Neural progenitor cell (in vitro differentiated cells): ENCODE data around the gene UBAP2L. TPM values are rescaled to one million over a fixed set of nuclear protein-coding genes. Genes with fewer than 3 reads are reported as not detected.

ENCODE experiments used
- DNase-seq: peaks from one replicate; pipeline ENCODE4 v3.0.0-alpha.2; 2016; ENCODE audit warnings: low spot score
- H2AFZ ChIP-seq: fragments of 200-600 bp; sonication (generic); replicated peaks from 2 replicates; pipeline ENCODE4 v1.6.1; 2016; ENCODE audit warnings: antibody characterized with exemption
- H3F3A ChIP-seq: fragments of 200-600 bp; sonication (generic); 2 replicates; pipeline ENCODE4 v1.6.1; 2016; ENCODE audit warnings: antibody characterized with exemption, low read depth
- H3K27ac ChIP-seq: fragments of 200-600 bp; sonication (generic); 2 replicates; pipeline ENCODE4 v1.5.1; 2016; ENCODE audit warnings: mild to moderate bottlenecking
- H3K27me3 ChIP-seq: fragments of 200-600 bp; sonication (generic); 2 replicates; pipeline ENCODE4 v1.6.1; 2016; ENCODE audit warnings: mild to moderate bottlenecking, moderate library complexity
- H3K36me3 ChIP-seq: fragments of 200-600 bp; sonication (generic); 2 replicates; pipeline ENCODE4 v1.5.1; 2016
- H3K4me1 ChIP-seq: fragments of 200-600 bp; sonication (generic); 2 replicates; pipeline ENCODE4 v1.6.1; 2016; ENCODE audit warnings: mixed run types
- H3K4me2 ChIP-seq: fragments of 200-600 bp; sonication (generic); 2 replicates; pipeline ENCODE4 v1.6.1; 2016
- H3K4me3 ChIP-seq: fragments of 200-600 bp; sonication (generic); 2 replicates; pipeline ENCODE4 v1.5.1; 2016
- H3K79me2 ChIP-seq: fragments of 200-600 bp; sonication (generic); 2 replicates; pipeline ENCODE4 v1.6.1; 2016; ENCODE audit warnings: low read depth
- H3K9ac ChIP-seq: fragments of 200-600 bp; sonication (generic); 2 replicates; pipeline ENCODE4 v1.6.1; 2016
- H3K9me3 ChIP-seq: fragments of 200-600 bp; sonication (generic); 2 replicates; pipeline ENCODE4 v1.5.1; 2016; ENCODE audit warnings: low read depth
- H4K20me1 ChIP-seq: fragments of 200-600 bp; sonication (generic); 2 replicates; pipeline ENCODE4 v1.6.1; 2016; ENCODE audit warnings: low read depth
- H3K27ac Mint-ChIP-seq: 3 replicates; pipeline ENCODE4 v1.8.0; 2021; ENCODE audit warnings: mixed read lengths
- H3K27me3 Mint-ChIP-seq: 2 replicates; pipeline ENCODE4 v1.8.0; 2022; ENCODE audit warnings: low read depth, mild to moderate bottlenecking, inconsistent platforms, moderate library complexity, mixed read lengths; ENCODE audit not compliant: insufficient read depth
- H3K36me3 Mint-ChIP-seq: 3 replicates; pipeline ENCODE4 v1.8.0; 2021; ENCODE audit warnings: mixed read lengths
- H3K4me1 Mint-ChIP-seq: 3 replicates; pipeline ENCODE4 v1.8.0; 2021; ENCODE audit warnings: mixed read lengths
- H3K4me3 Mint-ChIP-seq: 3 replicates; pipeline ENCODE4 v1.8.0; 2021; ENCODE audit warnings: mild to moderate bottlenecking, moderate library complexity, mixed read lengths
- H3K9me3 Mint-ChIP-seq: 3 replicates; pipeline ENCODE4 v1.8.0; 2020; ENCODE audit warnings: mixed read lengths
- CTCF ChIP-seq: fragments of 200-600 bp; sonication (generic); IDR thresholded peaks from 2 replicates; pipeline ENCODE4 v1.5.1; 2017; ENCODE audit warnings: antibody characterized with exemption, mild to moderate bottlenecking
- EZH2 ChIP-seq: fragments of 200-600 bp; sonication (generic); IDR thresholded peaks from 2 replicates; pipeline ENCODE4 v1.6.1; 2017; ENCODE audit warnings: antibody characterized with exemption, mild to moderate bottlenecking, moderate library complexity
- EZH2phosphoT487 ChIP-seq: fragments of 200-600 bp; sonication (generic); IDR thresholded peaks from 2 replicates; pipeline ENCODE4 v1.6.1; 2017; ENCODE audit warnings: antibody characterized with exemption
- total RNA-seq: library from RNA; depleted of rRNA; stranded (reverse); fragments of >200 nt; gene quantifications from 2 replicates; pipeline ENCODE4 v1.2.3, GENCODE V29; 2015; ENCODE audit warnings: low replicate concordance

The UBAP2L gene
- total RNA-seq, 1 donor from 2014 or later: 148 TPM

GRCh38 chr1:154192476-154192875 lies 28.3 kb upstream of the UBAP2L start:
- TF ChIP-seq EZH2 (no peak), EZH2phosphoT487 (no peak), CTCF (no peak)
- no peaks in the 10 kb centered on the region for H3K9me3 Mint-ChIP-seq
- H3K36me3 Mint-ChIP-seq: no peaks in the 10 kb centered on the region
- Histone ChIP-seq H3K9ac (no peak overlapping the region), H2AFZ (peak overlapping the region; percentile 90), H3K4me3 (no peak overlapping the region), H3K27ac (no peak overlapping the region), H3K4me2 (no peak overlapping the region), H3K27me3 (no peaks in the 10 kb centered on the region), H3K4me1 (peaks cover 9% of the 10 kb centered on the region), H3F3A (no peaks in the 10 kb centered on the region), H3K9me3 (no peaks in the 10 kb centered on the region), H3K79me2 (no peaks in the 10 kb centered on the region), H3K36me3 (no peaks in the 10 kb centered on the region), H4K20me1 (no peaks in the 10 kb centered on the region)
- H3K4me3 Mint-ChIP-seq: no peak overlapping the region
- H3K27me3 Mint-ChIP-seq: peaks cover 5% of the 10 kb centered on the region
- H3K4me1 Mint-ChIP-seq: peaks cover 14% of the 10 kb centered on the region
- H3K27ac Mint-ChIP-seq: no peak overlapping the region
- no peak for DNase-seq

GRCh38 chr1:154193821-154194220 lies 26.9 kb upstream of the UBAP2L start:
- H3K27ac Mint-ChIP-seq: no peak overlapping the region
- no peaks in the 10 kb centered on the region for H3K27me3 ChIP-seq

GRCh38 chr1:154198756-154199562 lies 21.8 kb upstream of the UBAP2L start:
- no peak overlapping the region for H3K27ac Mint-ChIP-seq
- H3F3A ChIP-seq: peaks cover 5% of the 10 kb centered on the region
- no peak overlapping the region for H3K9ac ChIP-seq
- H3K9me3 ChIP-seq: no peaks in the 10 kb centered on the region
- no peak overlapping the region for H3K4me3 Mint-ChIP-seq
- no peaks in the 10 kb centered on the region for H3K27me3 ChIP-seq
- no peaks in the 10 kb centered on the region for H3K79me2 ChIP-seq
- H2AFZ ChIP-seq: peak overlapping the region; percentile 95
- H3K4me3 ChIP-seq: peak overlapping the region; percentile 20
- H3K27me3 Mint-ChIP-seq: peaks cover 2% of the 10 kb centered on the region
- H3K9me3 Mint-ChIP-seq: no peaks in the 10 kb centered on the region
- TF ChIP-seq CTCF: peak; percentile 77
- no peak for TF ChIP-seq EZH2
- H3K27ac ChIP-seq: no peak overlapping the region
- no peaks in the 10 kb centered on the region for H3K36me3 Mint-ChIP-seq
- no peaks in the 10 kb centered on the region for H3K36me3 ChIP-seq
- peak overlapping the region; percentile 54 for H3K4me2 ChIP-seq
- H3K4me1 ChIP-seq: peaks cover 5% of the 10 kb centered on the region
- H4K20me1 ChIP-seq: no peaks in the 10 kb centered on the region
- H3K4me1 Mint-ChIP-seq: peaks cover 7% of the 10 kb centered on the region
- peak; percentile 84 for DNase-seq

More at GRCh38 chr1:154193821-154194220, 26.9 kb upstream of the UBAP2L start:
- H3K79me2 ChIP-seq: no peaks in the 10 kb centered on the region
- Mint-ChIP-seq H3K9me3 (no peaks in the 10 kb centered on the region), H3K36me3 (no peaks in the 10 kb centered on the region), H3K4me1 (peaks cover 16% of the 10 kb centered on the region), H3K4me3 (no peak overlapping the region), H3K27me3 (peaks cover 5% of the 10 kb centered on the region)
- H3K27ac ChIP-seq: no peak overlapping the region
- no peaks in the 10 kb centered on the region for H3F3A ChIP-seq
- H4K20me1 ChIP-seq: no peaks in the 10 kb centered on the region
- H2AFZ ChIP-seq: no peak overlapping the region
- H3K9me3 ChIP-seq: no peaks in the 10 kb centered on the region
- no peak overlapping the region for H3K4me2 ChIP-seq
- H3K9ac ChIP-seq: no peak overlapping the region
- H3K36me3 ChIP-seq: no peaks in the 10 kb centered on the region
- no peak overlapping the region for H3K4me3 ChIP-seq
- peaks cover 9% of the 10 kb centered on the region for H3K4me1 ChIP-seq
- no peak for TF ChIP-seq CTCF
- TF ChIP-seq EZH2phosphoT487: no peak
- TF ChIP-seq EZH2: no peak
- no peak for DNase-seq
